ENCODE data around the gene H6PD. TPM values are rescaled to one million over a fixed set of nuclear protein-coding genes. Genes with fewer than 3 reads are reported as not detected.

The H6PD gene
- 15.0 TPM for polyA plus RNA-seq (2013, experiment 1 of 2)
- 13.4 TPM for polyA plus RNA-seq (2013, experiment 2 of 2)

- Histone ChIP-seq H3K36me3 (ENCODE audit: control insufficient read depth, insufficient read depth, low read length) (no peaks in the 10 kb centered on the region), H3K4me3 (ENCODE audit: extremely low read depth, insufficient read depth, low read length, poor library complexity, severe bottlenecking) (peak within 1 kb of the TSS; percentile 50), H3K27ac (ENCODE audit: low read depth, low read length, severe bottlenecking) (peak within 1 kb of the TSS; percentile 81), H3K4me1 (ENCODE audit: control insufficient read depth, insufficient read depth, low read length, poor library complexity, severe bottlenecking) (peaks cover 6% of the 10 kb centered on the region), H3K9me3 (ENCODE audit: control insufficient read depth, low read length) (no peaks in the 10 kb centered on the region)
- 1 to 2% methylated on average over 52 to 61 of the region's 106 CpGs for WGBS, 2 experiments (ENCODE audit: insufficient coverage in 2 of 2)
These were observed at the start of gene H6PD for GRCh38 chr1:9234223-9235095. Gene H6PD, plus strand, starts transcription at chr1:9234774. Its CDS starts 10,161 bp downstream, at chr1:9244935.

GRCh38 chr1:9186082-9186859 is 48.3 kb upstream of the H6PD start:
- WGBS, 2 experiments (ENCODE audit: insufficient coverage in 2 of 2) = 83 to 94% methylated on average over 1 to 2 of the region's 5 CpGs
- no peak overlapping the region for H3K4me3 ChIP-seq (ENCODE audit: extremely low read depth, insufficient read depth, low read length, poor library complexity, severe bottlenecking)
- H3K4me1 ChIP-seq (ENCODE audit: control insufficient read depth, insufficient read depth, low read length, poor library complexity, severe bottlenecking) = peaks cover 3% of the 10 kb centered on the region
- no peaks in the 10 kb centered on the region for H3K9me3 ChIP-seq (ENCODE audit: control insufficient read depth, low read length)
- no peak overlapping the region for H3K27ac ChIP-seq (ENCODE audit: low read depth, low read length, severe bottlenecking)
- peaks cover 17% of the 10 kb centered on the region for H3K36me3 ChIP-seq (ENCODE audit: control insufficient read depth, insufficient read depth, low read length)

- Histone ChIP-seq H3K27ac (ENCODE audit: low read depth, low read length, severe bottlenecking) (no peak overlapping the region), H3K4me1 (ENCODE audit: control insufficient read depth, insufficient read depth, low read length, poor library complexity, severe bottlenecking) (peaks cover 3% of the 10 kb centered on the region), H3K9me3 (ENCODE audit: control insufficient read depth, low read length) (no peaks in the 10 kb centered on the region), H3K4me3 (ENCODE audit: extremely low read depth, insufficient read depth, low read length, poor library complexity, severe bottlenecking) (no peak overlapping the region), H3K36me3 (ENCODE audit: control insufficient read depth, insufficient read depth, low read length) (peaks cover 17% of the 10 kb centered on the region)
- WGBS, 2 experiments (ENCODE audit: insufficient coverage in 2 of 2) = no CpG with 5 or more reads among the region's 2 CpGs
These were observed 47.6 kb upstream of the H6PD start for GRCh38 chr1:9187004-9187403.

GRCh38 chr1:9190234-9190633 is 44.3 kb upstream of the H6PD start:
- WGBS, 2 experiments (ENCODE audit: insufficient coverage in 2 of 2) = 89 to 97% methylated on average over 5 of the region's 5 CpGs
- peaks cover 3% of the 10 kb centered on the region for H3K36me3 ChIP-seq (ENCODE audit: control insufficient read depth, insufficient read depth, low read length)
- H3K4me1 ChIP-seq (ENCODE audit: control insufficient read depth, insufficient read depth, low read length, poor library complexity, severe bottlenecking) = no peaks in the 10 kb centered on the region

GRCh38 chr1:9191231-9191630 is 43.3 kb upstream of the H6PD start:
- WGBS, 2 experiments (ENCODE audit: insufficient coverage in 2 of 2) = 88 to 94% methylated on average over 8 to 10 of the region's 10 CpGs
- Histone ChIP-seq H3K36me3 (ENCODE audit: control insufficient read depth, insufficient read depth, low read length) (no peaks in the 10 kb centered on the region), H3K4me1 (ENCODE audit: control insufficient read depth, insufficient read depth, low read length, poor library complexity, severe bottlenecking) (peaks cover 8% of the 10 kb centered on the region), H3K9me3 (ENCODE audit: control insufficient read depth, low read length) (no peaks in the 10 kb centered on the region), H3K27ac (ENCODE audit: low read depth, low read length, severe bottlenecking) (no peak overlapping the region), H3K4me3 (ENCODE audit: extremely low read depth, insufficient read depth, low read length, poor library complexity, severe bottlenecking) (no peak overlapping the region)

More at GRCh38 chr1:9190234-9190633, 44.3 kb upstream of the H6PD start:
- H3K27ac ChIP-seq (ENCODE audit: low read depth, low read length, severe bottlenecking) = no peak overlapping the region
- H3K4me3 ChIP-seq (ENCODE audit: extremely low read depth, insufficient read depth, low read length, poor library complexity, severe bottlenecking) = no peak overlapping the region
- H3K9me3 ChIP-seq (ENCODE audit: control insufficient read depth, low read length) = no peaks in the 10 kb centered on the region

GRCh38 chr1:9192578-9193232 is 41.9 kb upstream of the H6PD start:
- Histone ChIP-seq H3K27ac (ENCODE audit: low read depth, low read length, severe bottlenecking) (no peak overlapping the region), H3K4me3 (ENCODE audit: extremely low read depth, insufficient read depth, low read length, poor library complexity, severe bottlenecking) (no peak overlapping the region), H3K9me3 (ENCODE audit: control insufficient read depth, low read length) (no peaks in the 10 kb centered on the region), H3K4me1 (ENCODE audit: control insufficient read depth, insufficient read depth, low read length, poor library complexity, severe bottlenecking) (peaks cover 18% of the 10 kb centered on the region), H3K36me3 (ENCODE audit: control insufficient read depth, insufficient read depth, low read length) (no peaks in the 10 kb centered on the region)
- WGBS, 2 experiments (ENCODE audit: insufficient coverage in 2 of 2) = 88 to 90% methylated on average over 6 to 8 of the region's 9 CpGs

GRCh38 chr1:9193233-9193625 is 41.3 kb upstream of the H6PD start:
- H3K36me3 ChIP-seq (ENCODE audit: control insufficient read depth, insufficient read depth, low read length) = no peaks in the 10 kb centered on the region
- 97 to 100% methylated on average over 2 to 3 of the region's 5 CpGs for WGBS, 2 experiments (ENCODE audit: insufficient coverage in 2 of 2)
- no peak overlapping the region for H3K27ac ChIP-seq (ENCODE audit: low read depth, low read length, severe bottlenecking)

GRCh38 chr1:9194024-9194423 is 40.5 kb upstream of the H6PD start:
- no peak overlapping the region for H3K4me3 ChIP-seq (ENCODE audit: extremely low read depth, insufficient read depth, low read length, poor library complexity, severe bottlenecking)
- H3K27ac ChIP-seq (ENCODE audit: low read depth, low read length, severe bottlenecking) = no peak overlapping the region
- no peaks in the 10 kb centered on the region for H3K36me3 ChIP-seq (ENCODE audit: control insufficient read depth, insufficient read depth, low read length)
- WGBS, 2 experiments (ENCODE audit: insufficient coverage in 2 of 2) = 71 to 88% methylated on average over 3 to 4 of the region's 4 CpGs
- H3K4me1 ChIP-seq (ENCODE audit: control insufficient read depth, insufficient read depth, low read length, poor library complexity, severe bottlenecking) = peaks cover 18% of the 10 kb centered on the region
- H3K9me3 ChIP-seq (ENCODE audit: control insufficient read depth, low read length) = no peaks in the 10 kb centered on the region

More at GRCh38 chr1:9193233-9193625, 41.3 kb upstream of the H6PD start:
- Histone ChIP-seq H3K4me1 (ENCODE audit: control insufficient read depth, insufficient read depth, low read length, poor library complexity, severe bottlenecking) (peaks cover 18% of the 10 kb centered on the region), H3K4me3 (ENCODE audit: extremely low read depth, insufficient read depth, low read length, poor library complexity, severe bottlenecking) (no peak overlapping the region), H3K9me3 (ENCODE audit: control insufficient read depth, low read length) (no peaks in the 10 kb centered on the region)

- WGBS, 2 experiments (ENCODE audit: insufficient coverage in 2 of 2) = 90 to 96% methylated on average over 7 to 8 of the region's 8 CpGs
- Histone ChIP-seq H3K9me3 (ENCODE audit: control insufficient read depth, low read length) (no peaks in the 10 kb centered on the region), H3K4me1 (ENCODE audit: control insufficient read depth, insufficient read depth, low read length, poor library complexity, severe bottlenecking) (peaks cover 27% of the 10 kb centered on the region), H3K36me3 (ENCODE audit: control insufficient read depth, insufficient read depth, low read length) (no peaks in the 10 kb centered on the region), H3K27ac (ENCODE audit: low read depth, low read length, severe bottlenecking) (no peak overlapping the region), H3K4me3 (ENCODE audit: extremely low read depth, insufficient read depth, low read length, poor library complexity, severe bottlenecking) (no peak overlapping the region)
These were observed 38.9 kb upstream of the H6PD start for GRCh38 chr1:9195651-9196050.
